Mucosa of descending colon (tissue), 3 donors: ENCODE measurements around the gene DEPDC4. TPM values are rescaled to one million over a fixed set of nuclear protein-coding genes. Genes with fewer than 3 reads are reported as not detected.

Experiments used
- ATAC-seq: fragments of 200-7000 bp; cut with Tn5 transposase; one replicate; pipeline ENCODE4 v1.9.1; 2020; ENCODE audit warnings: mild to moderate bottlenecking, moderate library complexity
- DNase-seq, 3 donors: peaks; one replicate each; pipeline ENCODE4 v3.0.0-alpha.2; 2020
- H3K36me3 ChIP-seq: fragments of 200-600 bp; one replicate; pipeline ENCODE4 v1.8.0; 2021; ENCODE audit warnings: low read depth, mild to moderate bottlenecking
- H3K4me1 ChIP-seq: fragments of 200-600 bp; one replicate; pipeline ENCODE4 v1.8.0; 2021; ENCODE audit warnings: low read depth, mild to moderate bottlenecking
- H3K4me3 ChIP-seq: fragments of 200-600 bp; one replicate; pipeline ENCODE4 v1.8.0; 2021; ENCODE audit warnings: mild to moderate bottlenecking
- H3K9me3 ChIP-seq: fragments of 200-600 bp; one replicate; pipeline ENCODE4 v1.8.0; 2021; ENCODE audit warnings: mild to moderate bottlenecking
- CTCF ChIP-seq: fragments of 200-600 bp; IDR thresholded peaks from one replicate; pipeline ENCODE4 v1.8.0; 2022; ENCODE audit warnings: antibody characterized with exemption, mild to moderate bottlenecking
- intact Hi-C, 2 donors: fragments of 100-400 bp; cut with DNase I in 1 of 2; cut with micrococcal nuclease in 1 of 2; formaldehyde crosslinking; loops; one replicate each; pipeline versions ENCODE4 v1.11.0 to v1.11.1; 2022; cut with DNase I, micrococcal nuclease
- total RNA-seq, 3 donors: library from RNA; stranded (reverse); fragmentation: NEBNext Ultra II Directional in 2 of 3; extraction: Animal tissue kit (Norgen Biotek cat#: 25700) in 2 of 3; gene quantifications; one replicate each; pipeline versions ENCODE4 v1.2.1 to v1.2.4, GENCODE V29; 2021 to 2023
- donor health status: DM: no; HTN: no; CAD: no; lungs with moderate emphysema.
- donor health status: DM: no; HTN: no; CAD: no.
- donor health status: DM: no; HTN: yes; CAD: no.

The DEPDC4 gene
- total RNA-seq, 3 donors from 2014 or later = 1.1 to 2.5 (median 2.1) TPM

- DNase-seq (no peak), ATAC-seq (peak; percentile 36)
- TF ChIP-seq CTCF = no peak
- Histone ChIP-seq H3K4me3 (no peak overlapping the region), H3K36me3 (no peaks in the 10 kb centered on the region), H3K9me3 (no peaks in the 10 kb centered on the region), H3K4me1 (no peaks in the 10 kb centered on the region)
- intact Hi-C loops = no loop called here
Observed at GRCh38 chr12:100279607-100280244, 12.8 kb upstream of the DEPDC4 start.

GRCh38 chr12:100279159-100279558 lies 12.3 kb upstream of the DEPDC4 start:
- no peak for TF ChIP-seq CTCF
- DNase-seq (no peak), ATAC-seq (no peak)
- no peaks in the 10 kb centered on the region for H3K36me3 ChIP-seq
- H3K4me1 ChIP-seq = no peaks in the 10 kb centered on the region
- H3K4me3 ChIP-seq = no peak overlapping the region
- H3K9me3 ChIP-seq = no peaks in the 10 kb centered on the region
- intact Hi-C loops = no loop called here

- TF ChIP-seq CTCF = no peak
- intact Hi-C loops = no loop called here
- Histone ChIP-seq H3K4me1 (peaks cover 14% of the 10 kb centered on the region), H3K4me3 (no peak overlapping the region), H3K36me3 (no peaks in the 10 kb centered on the region), H3K9me3 (no peaks in the 10 kb centered on the region)
- DNase-seq (no peak), ATAC-seq (no peak)
Observed at GRCh38 chr12:100274291-100274690, 7.4 kb upstream of the DEPDC4 start.

GRCh38 chr12:100273782-100274181 lies 6.9 kb upstream of the DEPDC4 start:
- Histone ChIP-seq H3K36me3 (no peaks in the 10 kb centered on the region), H3K4me3 (no peak overlapping the region), H3K9me3 (no peaks in the 10 kb centered on the region), H3K4me1 (peaks cover 15% of the 10 kb centered on the region)
- DNase-seq (no peak), ATAC-seq (no peak)
- no peak for TF ChIP-seq CTCF
- intact Hi-C loops = no loop called here

GRCh38 chr12:100268835-100269564 lies 2.1 kb upstream of the DEPDC4 start:
- H3K4me3 ChIP-seq = no peak overlapping the region
- peaks cover 22% of the 10 kb centered on the region for H3K4me1 ChIP-seq
- intact Hi-C loops = no loop called here
- H3K9me3 ChIP-seq = no peaks in the 10 kb centered on the region
- ATAC-seq (no peak), DNase-seq (no peak)
- TF ChIP-seq CTCF = no peak
- H3K36me3 ChIP-seq = no peaks in the 10 kb centered on the region
